Smooth muscle cell (in vitro differentiated cells): Measurements from ENCODE around the gene SPEF1. TPM values are rescaled to one million over a fixed set of nuclear protein-coding genes. Genes with fewer than 3 reads are reported as not detected.

Experiments used
- DNase-seq: peaks from one replicate; lab custom pipeline; 2025; ENCODE audit not compliant: unreplicated experiment; lab: John Stamatoyannopoulos, UW
- H2AFZ ChIP-seq: fragments of 200-600 bp; sonication (generic); 2 replicates; pipeline ENCODE4 v1.6.0; 2016; ENCODE audit warnings: antibody characterized with exemption, low read depth, mild to moderate bottlenecking
- H3F3A ChIP-seq: fragments of 200-600 bp; sonication (generic); 2 replicates; pipeline ENCODE4 v1.6.0; 2017; ENCODE audit warnings: antibody characterized with exemption, low read depth
- H3K27ac ChIP-seq: fragments of 200-600 bp; sonication (generic); 2 replicates; pipeline ENCODE4 v1.5.1; 2016; ENCODE audit warnings: low read depth, mild to moderate bottlenecking
- H3K27me3 ChIP-seq: fragments of 200-600 bp; sonication (generic); 2 replicates; pipeline ENCODE4 v1.6.1; 2016; ENCODE audit warnings: low read depth, mild to moderate bottlenecking
- H3K36me3 ChIP-seq: fragments of 200-600 bp; sonication (generic); 2 replicates; pipeline ENCODE4 v1.5.1; 2016; ENCODE audit warnings: low read depth
- H3K4me1 ChIP-seq: fragments of 200-600 bp; sonication (generic); 2 replicates; pipeline ENCODE4 v1.5.1; 2016; ENCODE audit warnings: low read depth
- H3K4me2 ChIP-seq: fragments of 200-600 bp; sonication (generic); 2 replicates; pipeline ENCODE4 v1.6.0; 2016; ENCODE audit warnings: mild to moderate bottlenecking
- H3K4me3 ChIP-seq: fragments of 200-600 bp; sonication (generic); 2 replicates; pipeline ENCODE4 v1.5.1; 2016; ENCODE audit warnings: mild to moderate bottlenecking
- H3K79me2 ChIP-seq: fragments of 200-600 bp; sonication (generic); 2 replicates; pipeline ENCODE4 v1.6.0; 2016; ENCODE audit warnings: low read depth, mild to moderate bottlenecking
- H3K9ac ChIP-seq: fragments of 200-600 bp; sonication (generic); 2 replicates; pipeline ENCODE4 v1.6.0; 2016; ENCODE audit warnings: low read depth
- H3K9me3 ChIP-seq: fragments of 200-600 bp; sonication (generic); replicated peaks from 2 replicates; pipeline ENCODE4 v1.5.1; 2016; ENCODE audit warnings: low read depth
- H4K20me1 ChIP-seq: fragments of 200-600 bp; sonication (generic); 2 replicates; pipeline ENCODE4 v1.6.0; 2016; ENCODE audit warnings: low read depth
- WGBS: methylation state at CpG from one replicate; pipeline ENCODE4 v1.1.7; 2016; ENCODE audit warnings: low lambda C conversion rate; 5-methylcytosine and 5-hydroxymethylcytosine counted together
- polyA plus RNA-seq: library from polyadenylated mRNA; unstranded; fragments of >200 nt; fragmentation: Nextera tagmentation; extraction: Ambion mirVana; gene quantifications from 2 replicates; pipeline ENCODE4 v1.2.1, GENCODE V29; 2016
- total RNA-seq: library from RNA; depleted of rRNA; stranded (reverse); fragments of >200 nt; gene quantifications from 2 replicates; pipeline ENCODE4 v1.2.3, GENCODE V29; 2014
- TF ChIP-seq, protein P1 (sequence below): fragments of 200-600 bp; sonication (generic); IDR thresholded peaks from 2 replicates; pipeline ENCODE4 v1.5.1; 2017; ENCODE audit warnings: borderline replicate concordance, mild to moderate bottlenecking, antibody characterized with exemption; ENCODE audit not compliant: insufficient read depth, poor library complexity, severe bottlenecking

SPEF1 gene
- total and polyA plus RNA-seq, 2 experiments from 2014 or later, result 0.32 to 0.36 TPM

DNA sequence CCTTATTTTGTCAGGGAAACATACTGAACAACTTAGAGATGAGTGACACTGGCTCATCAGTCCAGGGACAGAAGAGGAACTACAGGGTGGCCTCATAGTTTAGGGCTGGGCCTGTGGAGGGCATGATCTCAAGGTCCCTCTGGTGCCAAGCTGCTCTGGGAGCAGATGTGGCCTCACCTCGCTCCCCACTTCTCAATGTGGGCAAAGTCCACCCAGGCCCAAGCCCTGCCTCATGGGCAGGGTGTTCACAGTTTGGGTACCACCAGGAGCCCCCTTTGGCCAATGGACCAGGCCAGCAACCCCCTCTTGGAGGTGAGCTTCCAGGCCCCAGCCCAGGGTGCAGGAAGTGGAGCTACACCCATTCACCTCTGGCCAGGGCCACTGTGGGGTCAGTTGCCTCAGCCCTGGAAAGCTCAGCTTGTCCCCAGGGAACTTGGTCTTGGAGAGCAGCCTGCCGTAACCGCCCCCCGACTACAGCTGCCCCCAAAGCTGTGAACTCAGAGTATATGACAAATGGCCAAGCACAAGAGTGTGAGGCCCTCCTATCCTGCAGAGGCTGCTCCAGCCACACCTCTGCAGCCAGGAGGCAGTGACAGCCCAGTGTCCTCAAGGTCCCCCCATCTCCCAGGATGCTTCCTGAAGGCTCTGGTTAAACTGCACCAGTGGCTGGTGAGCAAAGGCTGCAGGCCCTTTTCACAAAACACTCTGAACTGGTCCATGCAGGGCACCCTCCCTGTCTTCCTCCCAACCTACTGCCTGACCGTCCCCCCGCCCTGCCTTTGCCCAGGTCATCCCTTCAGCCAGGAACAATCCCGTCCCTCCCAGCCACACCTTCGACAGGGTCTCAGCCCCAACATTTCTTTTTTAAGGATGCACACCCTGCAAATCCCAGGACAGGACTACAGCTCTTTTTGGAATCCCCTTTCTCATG is 17.3 kb downstream of the SPEF1 start:
- Histone ChIP-seq H3K36me3 (no peaks in the 10 kb centered on the region), H3K27me3 (no peaks in the 10 kb centered on the region), H3K4me3 (no peak overlapping the region), H4K20me1 (no peaks in the 10 kb centered on the region), H3K4me1 (peaks cover 20% of the 10 kb centered on the region), H3K9me3 (no peaks in the 10 kb centered on the region), H3K27ac (no peak overlapping the region), H3K79me2 (no peaks in the 10 kb centered on the region), H3K4me2 (no peak overlapping the region), H2AFZ (no peak overlapping the region), H3K9ac (no peak overlapping the region), H3F3A (no peaks in the 10 kb centered on the region)
- TF ChIP-seq, protein P1, sequence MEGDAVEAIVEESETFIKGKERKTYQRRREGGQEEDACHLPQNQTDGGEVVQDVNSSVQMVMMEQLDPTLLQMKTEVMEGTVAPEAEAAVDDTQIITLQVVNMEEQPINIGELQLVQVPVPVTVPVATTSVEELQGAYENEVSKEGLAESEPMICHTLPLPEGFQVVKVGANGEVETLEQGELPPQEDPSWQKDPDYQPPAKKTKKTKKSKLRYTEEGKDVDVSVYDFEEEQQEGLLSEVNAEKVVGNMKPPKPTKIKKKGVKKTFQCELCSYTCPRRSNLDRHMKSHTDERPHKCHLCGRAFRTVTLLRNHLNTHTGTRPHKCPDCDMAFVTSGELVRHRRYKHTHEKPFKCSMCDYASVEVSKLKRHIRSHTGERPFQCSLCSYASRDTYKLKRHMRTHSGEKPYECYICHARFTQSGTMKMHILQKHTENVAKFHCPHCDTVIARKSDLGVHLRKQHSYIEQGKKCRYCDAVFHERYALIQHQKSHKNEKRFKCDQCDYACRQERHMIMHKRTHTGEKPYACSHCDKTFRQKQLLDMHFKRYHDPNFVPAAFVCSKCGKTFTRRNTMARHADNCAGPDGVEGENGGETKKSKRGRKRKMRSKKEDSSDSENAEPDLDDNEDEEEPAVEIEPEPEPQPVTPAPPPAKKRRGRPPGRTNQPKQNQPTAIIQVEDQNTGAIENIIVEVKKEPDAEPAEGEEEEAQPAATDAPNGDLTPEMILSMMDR, result no peak
- no peak for DNase-seq
- 99% methylated on average over 8 of the region's 8 CpGs for WGBS

DNA sequence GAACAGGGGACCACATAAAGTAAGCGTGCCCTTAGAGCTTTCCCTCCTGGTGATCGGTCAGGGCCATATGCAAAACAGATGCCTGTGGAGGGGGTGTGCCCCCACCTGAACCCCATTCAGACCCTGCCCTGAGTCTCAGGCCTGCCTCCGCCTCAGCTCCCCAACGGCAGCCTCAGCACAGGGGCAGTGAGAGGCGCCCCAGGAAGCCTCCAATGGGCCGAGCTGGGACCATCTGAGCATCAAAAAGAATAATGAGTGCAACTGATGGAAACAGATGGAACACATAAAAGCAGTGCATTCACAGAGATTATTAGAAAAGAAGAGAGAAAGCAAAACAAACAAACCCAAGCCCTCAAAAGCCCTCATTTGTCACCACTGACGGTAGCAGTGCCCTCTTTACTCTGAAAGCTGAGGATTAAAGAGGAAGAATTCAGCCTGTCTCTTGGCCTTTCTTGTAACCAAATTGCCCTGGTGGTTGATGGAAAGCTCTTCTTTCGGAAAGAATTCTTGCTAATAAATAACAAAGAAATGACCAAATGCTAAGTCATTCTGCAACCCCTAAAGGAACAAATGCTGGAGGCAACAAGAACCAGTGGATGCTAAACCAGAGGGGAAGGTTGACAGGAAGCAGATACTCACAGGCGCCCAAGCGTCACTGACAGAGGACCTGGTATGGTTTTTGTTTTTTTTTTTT is 20.4 kb downstream of the SPEF1 start:
- no peak for DNase-seq
- Histone ChIP-seq H3K27me3 (no peaks in the 10 kb centered on the region), H3K79me2 (no peaks in the 10 kb centered on the region), H3F3A (no peaks in the 10 kb centered on the region), H3K4me1 (peaks cover 7% of the 10 kb centered on the region), H2AFZ (no peak overlapping the region), H3K9ac (no peak overlapping the region), H4K20me1 (no peaks in the 10 kb centered on the region), H3K4me3 (no peak overlapping the region), H3K27ac (no peak overlapping the region), H3K4me2 (no peak overlapping the region), H3K9me3 (no peaks in the 10 kb centered on the region), H3K36me3 (no peaks in the 10 kb centered on the region)
- 65% methylated on average over 10 of the region's 10 CpGs for WGBS
- TF ChIP-seq, protein P1, result no peak

DNA sequence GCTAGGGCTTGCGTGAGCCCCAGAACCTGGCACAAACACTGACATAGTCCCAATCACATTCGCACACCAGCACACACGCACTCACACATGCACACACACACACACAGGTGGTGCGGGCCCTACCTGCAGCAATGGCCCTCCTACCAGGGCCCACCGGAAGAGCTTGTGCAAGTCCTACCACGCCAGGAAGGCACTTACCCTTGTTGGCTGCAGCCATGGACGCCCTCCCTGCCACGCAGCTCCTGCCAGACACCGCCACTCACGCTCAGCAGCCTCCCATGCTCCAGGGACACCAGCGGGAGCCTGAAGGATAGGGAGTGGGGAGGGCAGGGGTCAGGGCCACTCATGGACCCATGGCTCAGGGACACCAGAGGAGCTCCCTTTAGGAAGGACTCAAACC is 21.4 kb downstream of the SPEF1 start:
- WGBS, result 96% methylated on average over 11 of the region's 11 CpGs
- Histone ChIP-seq H3K9me3 (no peaks in the 10 kb centered on the region), H3K27ac (no peak overlapping the region), H3K9ac (no peak overlapping the region), H3K36me3 (no peaks in the 10 kb centered on the region), H3K4me2 (no peak overlapping the region), H3K4me3 (no peak overlapping the region), H3F3A (no peaks in the 10 kb centered on the region), H3K4me1 (peaks cover 7% of the 10 kb centered on the region), H3K27me3 (no peaks in the 10 kb centered on the region), H3K79me2 (no peaks in the 10 kb centered on the region), H2AFZ (no peak overlapping the region), H4K20me1 (no peaks in the 10 kb centered on the region)
- TF ChIP-seq, protein P1, result no peak
- no peak for DNase-seq
